ENCODE data around the gene MSH6.

The MSH6 gene

GRCh38 chr2:47767497-47767844, 15.5 kb upstream of the MSH6 start:
- H3K36me3 ChIP-seq (ENCODE audit: control insufficient read depth, insufficient read depth, low read length), result no peaks in the 10 kb centered on the region
- no peak overlapping the region for H3K4me3 ChIP-seq (ENCODE audit: low read depth, low read length)
- H3K9ac ChIP-seq (ENCODE audit: low read length), result no peak overlapping the region
- no peaks in the 10 kb centered on the region for H3K27me3 ChIP-seq (ENCODE audit: control insufficient read depth, insufficient read depth, low read length)
- peaks cover 9% of the 10 kb centered on the region for H3K9me3 ChIP-seq (ENCODE audit: control insufficient read depth, insufficient read depth, low read depth, low read length)
- peaks cover 3% of the 10 kb centered on the region for H3K4me1 ChIP-seq (ENCODE audit: control insufficient read depth, insufficient read depth, low read length)
- no peak overlapping the region for H3K27ac ChIP-seq (ENCODE audit: low read depth, low read length)

GRCh38 chr2:47767880-47768609, 14.9 kb upstream of the MSH6 start:
- Histone ChIP-seq H3K36me3 (ENCODE audit: control insufficient read depth, insufficient read depth, low read length) (no peaks in the 10 kb centered on the region), H3K27me3 (ENCODE audit: control insufficient read depth, insufficient read depth, low read length) (no peaks in the 10 kb centered on the region), H3K4me1 (ENCODE audit: control insufficient read depth, insufficient read depth, low read length) (peaks cover 3% of the 10 kb centered on the region), H3K27ac (ENCODE audit: low read depth, low read length) (no peak overlapping the region), H3K9ac (ENCODE audit: low read length) (no peak overlapping the region), H3K9me3 (ENCODE audit: control insufficient read depth, insufficient read depth, low read depth, low read length) (peaks cover 9% of the 10 kb centered on the region), H3K4me3 (ENCODE audit: low read depth, low read length) (no peak overlapping the region)

GRCh38 chr2:47769318-47769717, 13.6 kb upstream of the MSH6 start:
- no peak overlapping the region for H3K27ac ChIP-seq (ENCODE audit: low read depth, low read length)
- peaks cover 9% of the 10 kb centered on the region for H3K9me3 ChIP-seq (ENCODE audit: control insufficient read depth, insufficient read depth, low read depth, low read length)
- no peak overlapping the region for H3K4me3 ChIP-seq (ENCODE audit: low read depth, low read length)
- no peaks in the 10 kb centered on the region for H3K27me3 ChIP-seq (ENCODE audit: control insufficient read depth, insufficient read depth, low read length)
- H3K4me1 ChIP-seq (ENCODE audit: control insufficient read depth, insufficient read depth, low read length), result peaks cover 5% of the 10 kb centered on the region
- H3K9ac ChIP-seq (ENCODE audit: low read length), result no peak overlapping the region
- H3K36me3 ChIP-seq (ENCODE audit: control insufficient read depth, insufficient read depth, low read length), result no peaks in the 10 kb centered on the region

GRCh38 chr2:47771211-47771610, 11.7 kb upstream of the MSH6 start:
- peaks cover 12% of the 10 kb centered on the region for H3K4me1 ChIP-seq (ENCODE audit: control insufficient read depth, insufficient read depth, low read length)
- no peaks in the 10 kb centered on the region for H3K36me3 ChIP-seq (ENCODE audit: control insufficient read depth, insufficient read depth, low read length)
- no peak overlapping the region for H3K27ac ChIP-seq (ENCODE audit: low read depth, low read length)

GRCh38 chr2:47772343-47772742, 10.6 kb upstream of the MSH6 start:
- H3K4me1 ChIP-seq (ENCODE audit: control insufficient read depth, insufficient read depth, low read length), result peaks cover 16% of the 10 kb centered on the region
- H3K36me3 ChIP-seq (ENCODE audit: control insufficient read depth, insufficient read depth, low read length), result no peaks in the 10 kb centered on the region
- peaks cover 9% of the 10 kb centered on the region for H3K9me3 ChIP-seq (ENCODE audit: control insufficient read depth, insufficient read depth, low read depth, low read length)
- H3K27me3 ChIP-seq (ENCODE audit: control insufficient read depth, insufficient read depth, low read length), result no peaks in the 10 kb centered on the region
- no peak overlapping the region for H3K27ac ChIP-seq (ENCODE audit: low read depth, low read length)
- no peak overlapping the region for H3K9ac ChIP-seq (ENCODE audit: low read length)
- H3K4me3 ChIP-seq (ENCODE audit: low read depth, low read length), result no peak overlapping the region

More at GRCh38 chr2:47771211-47771610, 11.7 kb upstream of the MSH6 start:
- no peak overlapping the region for H3K4me3 ChIP-seq (ENCODE audit: low read depth, low read length)
- no peaks in the 10 kb centered on the region for H3K27me3 ChIP-seq (ENCODE audit: control insufficient read depth, insufficient read depth, low read length)
- H3K9me3 ChIP-seq (ENCODE audit: control insufficient read depth, insufficient read depth, low read depth, low read length), result peaks cover 9% of the 10 kb centered on the region
- H3K9ac ChIP-seq (ENCODE audit: low read length), result no peak overlapping the region

- H3K36me3 ChIP-seq (ENCODE audit: control insufficient read depth, insufficient read depth, low read length), result no peaks in the 10 kb centered on the region
- no peaks in the 10 kb centered on the region for H3K27me3 ChIP-seq (ENCODE audit: control insufficient read depth, insufficient read depth, low read length)
- H3K4me3 ChIP-seq (ENCODE audit: low read depth, low read length), result no peak overlapping the region
- peaks cover 9% of the 10 kb centered on the region for H3K9me3 ChIP-seq (ENCODE audit: control insufficient read depth, insufficient read depth, low read depth, low read length)
- H3K9ac ChIP-seq (ENCODE audit: low read length), result no peak overlapping the region
- H3K4me1 ChIP-seq (ENCODE audit: control insufficient read depth, insufficient read depth, low read length), result peaks cover 19% of the 10 kb centered on the region
- H3K27ac ChIP-seq (ENCODE audit: low read depth, low read length), result no peak overlapping the region
Measured at GRCh38 chr2:47774567-47774966, 8.4 kb upstream of the MSH6 start.

- Histone ChIP-seq H3K4me3 (ENCODE audit: low read depth, low read length) (no peak overlapping the region), H3K9ac (ENCODE audit: low read length) (no peak overlapping the region), H3K27me3 (ENCODE audit: control insufficient read depth, insufficient read depth, low read length) (no peaks in the 10 kb centered on the region), H3K9me3 (ENCODE audit: control insufficient read depth, insufficient read depth, low read depth, low read length) (no peaks in the 10 kb centered on the region), H3K27ac (ENCODE audit: low read depth, low read length) (no peak overlapping the region), H3K4me1 (ENCODE audit: control insufficient read depth, insufficient read depth, low read length) (peaks cover 19% of the 10 kb centered on the region), H3K36me3 (ENCODE audit: control insufficient read depth, insufficient read depth, low read length) (no peaks in the 10 kb centered on the region)
Measured at GRCh38 chr2:47777277-47777937, 5.5 kb upstream of the MSH6 start.

GRCh38 chr2:47778698-47779425, 4.1 kb upstream of the MSH6 start:
- no peak overlapping the region for H3K9ac ChIP-seq (ENCODE audit: low read length)
- H3K4me3 ChIP-seq (ENCODE audit: low read depth, low read length), result no peak overlapping the region
- no peaks in the 10 kb centered on the region for H3K27me3 ChIP-seq (ENCODE audit: control insufficient read depth, insufficient read depth, low read length)
- peaks cover 19% of the 10 kb centered on the region for H3K4me1 ChIP-seq (ENCODE audit: control insufficient read depth, insufficient read depth, low read length)
- H3K9me3 ChIP-seq (ENCODE audit: control insufficient read depth, insufficient read depth, low read depth, low read length), result no peaks in the 10 kb centered on the region
- no peak overlapping the region for H3K27ac ChIP-seq (ENCODE audit: low read depth, low read length)
- no peaks in the 10 kb centered on the region for H3K36me3 ChIP-seq (ENCODE audit: control insufficient read depth, insufficient read depth, low read length)

- H3K4me3 ChIP-seq (ENCODE audit: low read depth, low read length), result no peak overlapping the region
- H3K36me3 ChIP-seq (ENCODE audit: control insufficient read depth, insufficient read depth, low read length), result no peaks in the 10 kb centered on the region
- no peak overlapping the region for H3K9ac ChIP-seq (ENCODE audit: low read length)
- H3K27ac ChIP-seq (ENCODE audit: low read depth, low read length), result no peak overlapping the region
- H3K4me1 ChIP-seq (ENCODE audit: control insufficient read depth, insufficient read depth, low read length), result peaks cover 17% of the 10 kb centered on the region
- H3K9me3 ChIP-seq (ENCODE audit: control insufficient read depth, insufficient read depth, low read depth, low read length), result no peaks in the 10 kb centered on the region
- no peaks in the 10 kb centered on the region for H3K27me3 ChIP-seq (ENCODE audit: control insufficient read depth, insufficient read depth, low read length)
Measured at GRCh38 chr2:47779426-47779790, 3.5 kb upstream of the MSH6 start.

- Histone ChIP-seq H3K36me3 (ENCODE audit: control insufficient read depth, insufficient read depth, low read length) (peaks cover 23% of the 10 kb centered on the region), H3K9me3 (ENCODE audit: control insufficient read depth, insufficient read depth, low read depth, low read length) (no peaks in the 10 kb centered on the region; the same call in 1 of the 2 replicates), H3K9ac (ENCODE audit: low read length) (peak overlapping the region; percentile 88), H3K27ac (ENCODE audit: low read depth, low read length) (peak overlapping the region; percentile 69; the same call in 1 of the 2 replicates), H3K27me3 (ENCODE audit: control insufficient read depth, insufficient read depth, low read length) (no peaks in the 10 kb centered on the region), H3K4me3 (ENCODE audit: low read depth, low read length) (peak overlapping the region; percentile 73), H3K4me1 (ENCODE audit: control insufficient read depth, insufficient read depth, low read length) (peaks cover 13% of the 10 kb centered on the region)
Measured at GRCh38 chr2:47782381-47782670, 619 bp upstream of the MSH6 start.

Data from HUES6 (cell line).